HG03442 (cell line): ENCODE results near the gene ZNF519.
"Not testable (repeated sequence)": the region's sequence is repeated elsewhere in the genome, so short reads cannot be mapped to it uniquely, and the experiment has no call there.

Experiments used
- ATAC-seq: cut with Tn5 transposase; IDR thresholded peaks from one replicate; pipeline ENCODE4 v1.9.1; 2021; ENCODE audit warnings: mild to moderate bottlenecking, moderate library complexity; ENCODE audit not compliant: unreplicated experiment

Gene ZNF519

GRCh38 chr18:14147935-14148865 lies 16.0 kb upstream of the ZNF519 start:
- ATAC-seq, result not testable (repeated sequence)

DNA sequence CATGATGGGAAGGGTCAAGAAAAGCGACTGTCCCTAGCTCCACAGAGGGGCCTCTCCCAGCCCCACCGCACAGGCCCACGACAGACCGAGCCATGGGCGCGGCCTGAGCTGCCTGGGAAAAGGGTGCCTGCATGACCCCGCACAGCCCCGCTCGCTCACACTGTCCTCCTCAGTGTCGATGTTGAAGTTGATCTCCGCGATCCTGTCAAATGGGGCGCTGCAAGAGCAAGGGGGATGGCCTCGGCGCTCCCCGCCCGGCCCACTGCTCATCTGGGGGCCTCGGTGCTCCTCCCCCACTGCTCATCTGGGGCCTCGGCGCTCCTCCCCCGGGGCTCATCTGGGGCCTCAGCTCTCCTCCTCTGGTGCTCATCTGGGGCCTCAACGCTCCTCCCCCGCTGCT lies 14.5 kb upstream of the ZNF519 start:
- not testable (repeated sequence) for ATAC-seq

DNA sequence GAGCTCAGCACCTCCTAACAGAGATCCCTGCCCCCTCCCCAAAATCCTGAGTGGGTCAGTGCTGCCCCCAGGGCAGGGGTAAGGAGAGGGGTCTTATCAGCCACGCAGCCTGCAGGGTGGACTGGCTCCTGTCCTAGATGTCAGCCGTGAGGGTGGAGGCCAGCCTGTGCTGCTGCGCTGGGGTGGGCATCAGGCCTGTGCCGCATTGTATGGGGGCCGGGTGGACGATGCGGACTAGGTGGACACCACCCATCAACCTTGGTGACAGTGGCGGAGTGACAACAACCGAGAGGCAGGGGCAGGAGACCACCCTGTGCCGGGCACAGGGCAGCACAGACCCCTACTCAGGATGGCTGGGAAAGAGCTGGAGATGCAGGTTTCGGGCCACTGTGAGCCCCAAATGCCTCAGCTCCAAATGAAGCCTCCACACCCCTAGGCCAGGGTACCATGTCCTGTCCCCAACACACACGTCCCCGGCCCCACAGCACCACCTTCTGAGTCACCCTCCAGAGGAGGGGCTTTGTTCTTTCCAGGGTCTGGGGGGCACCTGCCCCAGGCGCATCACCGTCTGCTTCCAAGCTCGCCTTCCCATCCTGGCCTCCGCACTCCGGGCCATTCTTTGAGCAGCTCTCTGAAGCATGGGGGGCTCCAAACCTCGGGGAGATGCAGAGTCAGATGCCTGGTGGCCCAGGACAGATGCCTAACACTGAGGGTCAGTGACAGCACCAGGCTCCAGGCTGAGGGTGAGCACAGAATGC lies 13.5 kb upstream of the ZNF519 start:
- not testable (repeated sequence) for ATAC-seq

DNA sequence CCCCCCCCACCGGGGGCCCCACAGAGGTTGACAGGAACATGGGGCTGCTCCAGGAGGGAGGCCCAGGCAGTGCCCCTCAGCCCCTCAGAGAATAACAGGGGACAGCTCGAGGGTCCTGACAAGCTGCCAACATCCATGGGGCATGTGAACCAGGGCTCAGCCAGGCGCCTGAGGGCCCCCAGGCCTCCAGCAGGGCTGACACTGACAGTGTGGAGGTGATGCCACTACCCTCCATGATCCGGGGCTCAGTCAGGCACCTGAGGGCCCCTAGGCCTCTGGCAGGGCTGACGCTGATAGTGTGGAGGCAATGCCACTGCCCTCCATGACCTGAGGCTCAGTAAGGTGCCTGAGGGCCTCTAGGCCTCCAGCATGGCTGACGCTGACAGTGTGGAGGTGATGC lies 12.8 kb upstream of the ZNF519 start:
- ATAC-seq, result not testable (repeated sequence)

DNA sequence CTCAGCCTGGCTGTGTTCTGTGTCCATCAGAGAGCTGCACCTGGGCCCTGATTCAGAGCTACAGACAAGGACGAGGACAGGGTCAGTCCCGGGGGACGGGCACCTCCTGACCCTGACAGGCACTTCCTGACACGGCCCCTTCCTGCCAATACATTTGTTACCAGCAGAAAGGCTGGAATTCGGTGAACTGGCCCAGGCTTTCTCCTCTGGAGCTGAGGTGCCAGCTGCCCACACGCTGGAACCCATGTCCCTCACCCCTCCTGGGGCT lies 12.3 kb upstream of the ZNF519 start:
- no peak for ATAC-seq

DNA sequence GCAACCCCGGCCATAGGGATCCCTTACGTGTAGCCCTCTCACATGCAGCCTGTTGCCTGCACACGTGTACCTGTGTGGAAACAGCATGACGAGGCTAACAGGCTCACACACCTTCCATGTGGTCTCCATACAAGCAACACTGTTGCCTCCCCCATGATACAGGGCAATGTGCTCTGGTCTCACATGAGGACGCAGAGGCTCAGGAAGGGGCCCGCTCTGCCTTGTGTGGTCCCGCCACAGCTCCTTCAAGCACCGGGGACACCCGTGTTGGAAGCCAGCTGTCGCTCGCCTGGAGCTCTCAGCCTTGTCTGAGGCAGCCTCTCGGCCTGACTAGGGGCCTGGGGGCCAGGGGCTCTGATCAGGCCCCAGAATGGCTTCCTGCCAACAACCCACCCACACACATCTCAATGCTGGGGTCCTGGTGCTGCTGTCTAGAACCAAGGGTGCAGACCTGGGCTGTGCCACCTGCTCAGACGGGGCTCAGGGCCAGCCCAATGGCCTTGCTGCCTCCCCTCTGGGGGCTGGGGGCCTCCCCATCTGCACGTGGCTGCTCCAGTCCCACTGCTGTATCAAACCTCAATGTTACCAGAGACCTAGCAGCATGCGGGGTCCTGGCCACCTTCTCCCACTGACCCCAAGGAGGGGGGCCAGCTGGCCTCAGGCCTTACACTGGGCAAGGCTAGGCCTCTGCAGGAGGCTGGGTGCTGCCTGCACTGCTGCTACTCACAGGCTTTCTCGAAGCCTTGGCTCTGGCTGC lies 11.8 kb upstream of the ZNF519 start:
- ATAC-seq, result not testable (repeated sequence)

GRCh38 chr18:14143396-14143795 lies 11.2 kb upstream of the ZNF519 start:
- not testable (repeated sequence) for ATAC-seq

DNA sequence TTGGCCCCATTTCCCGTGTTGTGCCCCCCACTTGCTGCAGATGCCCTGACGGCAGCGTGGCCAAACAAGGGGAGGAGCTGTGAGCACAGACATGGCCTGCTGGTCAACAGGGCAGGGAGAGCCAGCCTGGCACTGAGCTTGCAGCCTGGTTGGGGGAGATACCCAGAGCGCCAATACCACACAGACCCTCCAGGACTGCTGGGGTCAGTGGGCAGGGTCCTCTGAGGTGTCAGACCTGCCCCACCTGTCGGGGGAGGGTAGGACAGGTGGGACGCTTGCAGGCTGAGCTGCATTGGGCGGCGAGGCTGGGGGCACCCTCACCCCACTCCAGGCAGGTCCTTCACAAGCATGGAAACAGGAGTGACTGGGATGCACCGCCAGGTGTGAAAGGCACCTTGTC lies 9.9 kb upstream of the ZNF519 start:
- not testable (repeated sequence) for ATAC-seq

GRCh38 chr18:14139583-14139982 lies 7.3 kb upstream of the ZNF519 start:
- ATAC-seq, result not testable (repeated sequence)

DNA sequence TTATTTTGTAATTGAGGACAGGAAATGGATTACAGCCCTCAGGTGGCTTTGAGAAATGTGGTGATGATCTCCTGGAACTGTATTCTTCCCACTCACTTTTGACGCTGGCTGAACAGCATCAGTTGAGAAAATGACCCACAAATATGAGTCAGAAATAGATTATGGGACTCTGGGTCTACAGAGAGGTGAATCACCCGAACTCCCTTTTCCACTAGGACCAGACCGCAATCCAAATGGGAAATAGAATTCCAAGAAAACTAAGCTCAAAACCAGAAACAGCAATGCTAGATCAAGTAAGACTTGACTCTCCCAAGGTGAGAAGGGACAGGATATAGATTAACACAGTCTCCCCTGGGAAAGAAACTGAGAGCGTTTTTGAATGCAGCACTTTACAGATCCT lies 5.7 kb upstream of the ZNF519 start:
- ATAC-seq, result not testable (repeated sequence)

DNA sequence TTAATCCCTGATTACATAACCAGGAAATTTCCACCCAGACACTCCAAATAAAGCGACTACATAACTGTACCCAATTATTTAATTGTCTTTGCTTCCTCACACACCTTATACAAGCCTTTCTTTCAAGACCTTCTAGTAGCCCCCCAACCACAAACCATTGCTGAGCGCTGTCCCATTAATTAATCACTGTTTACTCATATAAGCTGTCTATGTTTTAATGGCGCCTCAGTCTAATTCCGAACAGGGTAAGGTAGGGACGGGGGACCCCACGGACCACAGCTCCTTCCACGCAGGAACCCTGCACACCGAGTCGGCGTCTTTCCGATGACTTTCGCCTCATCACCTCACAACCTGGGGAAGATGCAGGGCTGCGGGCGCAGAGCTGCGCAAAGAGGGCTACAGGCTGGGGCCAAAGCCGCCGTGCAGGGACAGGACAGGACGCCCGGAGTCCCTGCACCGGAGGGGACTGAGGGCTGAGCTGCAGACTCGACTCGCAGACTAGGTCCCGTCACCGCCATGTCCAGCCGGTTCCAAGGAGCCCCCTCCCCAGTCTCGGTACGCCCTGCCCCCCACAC lies 452 bp downstream of the ZNF519 start:
- ATAC-seq, result peak; percentile 6

DNA sequence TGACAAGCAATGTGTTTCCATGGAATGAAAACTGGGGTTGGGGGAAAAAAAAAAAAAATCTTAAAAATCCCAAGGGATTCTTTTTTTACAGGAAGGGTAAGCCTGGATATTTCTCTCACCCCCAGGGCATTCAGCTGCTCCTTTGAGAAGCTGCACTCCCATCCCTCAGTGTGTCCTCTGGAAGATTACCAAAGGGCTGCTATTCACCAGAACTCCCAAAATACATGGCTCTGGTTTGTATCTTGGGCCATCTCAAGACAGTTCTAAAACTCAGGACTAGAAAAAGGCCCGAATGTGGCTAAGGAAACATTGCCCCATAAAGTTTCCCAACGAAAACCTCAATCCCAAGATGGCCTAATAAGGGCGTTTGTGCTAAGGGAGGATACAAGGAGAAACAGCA lies 1.4 kb downstream of the ZNF519 start:
- ATAC-seq, result not testable (repeated sequence)

GRCh38 chr18:14124689-14125088 lies 7.5 kb downstream of the ZNF519 start:
- ATAC-seq, result no peak

- no peak for ATAC-seq
Measured at GRCh38 chr18:14122097-14122496, 10.1 kb downstream of the ZNF519 start.

DNA sequence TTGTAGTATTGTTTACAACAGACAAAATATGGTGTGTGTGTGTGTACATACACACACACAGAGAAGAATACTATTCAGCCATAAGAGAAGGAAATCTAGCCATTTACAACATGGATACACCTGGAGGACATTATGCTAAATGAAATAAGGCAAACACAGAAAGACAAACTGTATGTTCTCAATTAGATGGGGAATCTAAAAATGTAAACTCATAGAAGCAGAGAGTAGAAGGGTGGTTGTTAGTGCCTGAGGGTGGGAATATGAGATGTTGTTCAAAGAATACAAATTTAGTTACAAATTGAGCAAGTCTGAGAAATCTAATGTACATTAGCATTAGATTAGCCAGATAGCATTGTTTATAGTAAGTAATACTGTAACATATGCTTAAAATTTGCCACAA lies 11.3 kb downstream of the ZNF519 start:
- no peak for ATAC-seq

- ATAC-seq, result no peak
Measured at GRCh38 chr18:14117606-14118005, 14.6 kb downstream of the ZNF519 start.

DNA sequence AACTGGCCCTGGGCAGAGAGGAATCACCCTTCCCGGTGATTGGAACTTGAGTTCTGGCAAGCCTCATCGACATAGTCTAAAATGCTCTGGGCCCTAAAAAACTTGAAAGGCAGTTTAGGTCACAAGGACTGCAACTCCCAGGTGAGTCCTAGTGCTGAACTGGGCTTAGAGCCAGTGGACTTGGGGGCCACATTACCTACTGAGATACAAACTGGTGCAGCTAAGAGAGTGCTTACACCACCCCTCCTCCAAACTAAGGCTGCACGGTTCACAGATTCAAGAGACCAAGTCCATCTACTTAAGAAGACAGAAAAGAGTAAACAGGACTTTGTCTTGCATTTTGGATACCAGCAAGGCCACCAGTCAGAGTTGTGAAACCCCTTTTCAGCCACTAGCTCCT lies 25.3 kb downstream of the ZNF519 start:
- no peak for ATAC-seq

GRCh38 chr18:14104906-14105748 lies 27.1 kb downstream of the ZNF519 start:
- ATAC-seq, result no peak

- ATAC-seq, result no peak
Measured at GRCh38 chr18:14104201-14104600, 28.0 kb downstream of the ZNF519 start.
